Aorta (tissue), 5 donors: Measurements from ENCODE around the gene LHFPL2. TPM values are rescaled to one million over a fixed set of nuclear protein-coding genes. Genes with fewer than 3 reads are reported as not detected.
A peak's percentile ranks its signal among the peaks of the same experiment; 100 is the strongest.
"Not testable (repeated sequence)": the region's sequence is repeated elsewhere in the genome, so short reads cannot be mapped to it uniquely, and the experiment has no call there.

Experiments
- ATAC-seq: fragments of 200-7000 bp; cut with Tn5 transposase; one replicate; pipeline ENCODE4 v1.9.1; 2022; ENCODE audit warnings: moderate library complexity; ENCODE audit not compliant: low FRiP score
- DNase-seq, 2 donors: peaks; one replicate each; pipeline ENCODE4 v3.0.0-alpha.2; 2020
- H3K27ac ChIP-seq, 2 donors: one replicate each; pipeline ENCODE4 v1.5.1; 2013; ENCODE audit warnings: low read length in 2 of 2, mild to moderate bottlenecking in 2 of 2, moderate library complexity in 2 of 2, control low read depth in 1 of 2, inconsistent platforms in 1 of 2, low read depth in 1 of 2
- H3K27me3 ChIP-seq, 2 donors: one replicate each; pipeline ENCODE4 v1.6.1; 2013; ENCODE audit warnings: control low read depth in 1 of 2, low read length in 1 of 2, mild to moderate bottlenecking in 1 of 2, moderate library complexity in 1 of 2; ENCODE audit not compliant: insufficient read depth in 2 of 2, control insufficient read depth in 1 of 2
- H3K36me3 ChIP-seq, 2 donors: one replicate each; pipeline ENCODE4 v1.6.1; 2013; ENCODE audit warnings: control low read depth in 1 of 2, low read length in 1 of 2, mild to moderate bottlenecking in 1 of 2; ENCODE audit not compliant: insufficient read depth in 2 of 2, control insufficient read depth in 1 of 2
- H3K4me1 ChIP-seq, 2 donors: one replicate each; pipeline ENCODE4 v1.6.1; 2013; ENCODE audit warnings: low read length in 2 of 2, control low read depth in 1 of 2, mild to moderate bottlenecking in 1 of 2, moderate library complexity in 1 of 2; ENCODE audit not compliant: insufficient read depth in 2 of 2, control insufficient read depth in 1 of 2
- H3K4me3 ChIP-seq, 2 donors: one replicate each; pipeline ENCODE4 v1.5.1; 2013; ENCODE audit warnings: low read length in 2 of 2, control low read depth in 1 of 2, mild to moderate bottlenecking in 1 of 2
- H3K9me3 ChIP-seq: one replicate; pipeline ENCODE4 v1.6.1; 2013; ENCODE audit warnings: mild to moderate bottlenecking, low read length; ENCODE audit not compliant: control insufficient read depth
- WGBS, 2 donors: extraction: QIAGEN DNeasy Blood & Tissue Kit; methylation state at CpG; one replicate each; pipeline ENCODE4 v1.1.7; 2013; 5-methylcytosine and 5-hydroxymethylcytosine counted together
- intact Hi-C, 2 donors: fragments of 100-400 bp; cut with DNase I; formaldehyde crosslinking; loops; one replicate each; pipeline versions ENCODE4 v1.14.2 to v1.15.0; 2022
- polyA plus RNA-seq, 2 donors: library from polyadenylated mRNA; stranded (reverse); fragments of 200-250 nt; gene quantifications; one replicate each; pipeline ENCODE4 v1.2.3, GENCODE V29; 2013
- total RNA-seq, 2 donors: library from RNA; stranded (reverse); fragmentation: NEBNext Ultra II Directional; extraction: Animal tissue kit (Norgen Biotek cat#: 25700); gene quantifications; one replicate each; pipeline ENCODE4 v1.2.1, GENCODE V29; 2021
- donor health status: healthy with polysubstance abuse.
- donor health status: Bipolar disorder and iron deficiency.
- donor health status: DM: no; HTN: no; CAD: no.
- donor health status: DM: no; HTN: no; CAD: no.
- donor health status: DM: yes; HTN: yes; CAD: no.

LHFPL2 gene
- total and polyA plus RNA-seq, 4 donors: 16.4 to 43.1 (median 29.3) TPM

GRCh38 chr5:78624992-78625391 is 23.6 kb downstream of the LHFPL2 start:
- DNase-seq (no peak), ATAC-seq (no peak)
- intact Hi-C loops: no loop called here
- H3K9me3 ChIP-seq: peaks cover 3% of the 10 kb centered on the region
- WGBS, 2 donors: 71 to 78% methylated on average over 4 of the region's 4 CpGs
- no peaks in the 10 kb centered on the region for H3K27me3 ChIP-seq
- H3K36me3 ChIP-seq: peaks cover 0 to 2% of the 10 kb centered on the region in 2 donors
- H3K27ac ChIP-seq: no peak overlapping the region
- no peak overlapping the region for H3K4me3 ChIP-seq
- H3K4me1 ChIP-seq: no peaks in the 10 kb centered on the region

- Histone ChIP-seq H3K9me3 (peaks cover 3% of the 10 kb centered on the region), H3K27me3 (no peaks in the 10 kb centered on the region), H3K4me1 (no peaks in the 10 kb centered on the region), H3K27ac (no peak overlapping the region), H3K4me3 (no peak overlapping the region), H3K36me3 (peaks cover 0 to 2% of the 10 kb centered on the region in 2 donors)
- DNase-seq (no peak), ATAC-seq (peak; percentile 12)
- intact Hi-C loops: no loop called here
- WGBS, 2 donors: 7 to 15% methylated on average over 2 of the region's 2 CpGs
Observed at GRCh38 chr5:78624011-78624541, 24.5 kb downstream of the LHFPL2 start.

GRCh38 chr5:78622302-78622971 is 26.1 kb downstream of the LHFPL2 start:
- DNase-seq (no peak), ATAC-seq (no peak)
- peaks cover 0 to 2% of the 10 kb centered on the region in 2 donors for H3K36me3 ChIP-seq
- WGBS, 2 donors: 81 to 85% methylated on average over 3 of the region's 3 CpGs
- H3K4me3 ChIP-seq: no peak overlapping the region
- no peaks in the 10 kb centered on the region for H3K4me1 ChIP-seq
- H3K9me3 ChIP-seq: peaks cover 3% of the 10 kb centered on the region
- H3K27ac ChIP-seq: no peak overlapping the region
- intact Hi-C loops: no loop called here
- H3K27me3 ChIP-seq: no peaks in the 10 kb centered on the region

- 12 to 24% methylated on average over 3 of the region's 3 CpGs for WGBS, 2 donors
- peaks cover 3% of the 10 kb centered on the region for H3K9me3 ChIP-seq
- no peaks in the 10 kb centered on the region for H3K4me1 ChIP-seq
- intact Hi-C loops: no loop called here
- DNase-seq (no peak), ATAC-seq (no peak)
- H3K27me3 ChIP-seq: no peaks in the 10 kb centered on the region
- H3K36me3 ChIP-seq: peaks cover 0 to 2% of the 10 kb centered on the region in 2 donors
- no peak overlapping the region for H3K4me3 ChIP-seq
- no peak overlapping the region for H3K27ac ChIP-seq
Observed at GRCh38 chr5:78621291-78621738, 27.3 kb downstream of the LHFPL2 start.

GRCh38 chr5:78620119-78620518 is 28.5 kb downstream of the LHFPL2 start:
- H3K4me1 ChIP-seq, H3K36me3 ChIP-seq, H3K27me3 ChIP-seq, ATAC-seq, intact Hi-C loops, DNase-seq, H3K4me3 ChIP-seq, H3K9me3 ChIP-seq, H3K27ac ChIP-seq: not testable (repeated sequence)
- WGBS, 2 donors: 97 to 99% methylated on average over 4 of the region's 4 CpGs

GRCh38 chr5:78618303-78618702 is 30.3 kb downstream of the LHFPL2 start:
- Histone ChIP-seq H3K27me3 (no peaks in the 10 kb centered on the region), H3K4me3 (no peak overlapping the region), H3K27ac (no peak overlapping the region), H3K36me3 (peaks cover 0 to 2% of the 10 kb centered on the region in 2 donors), H3K4me1 (peaks cover 0 to 1% of the 10 kb centered on the region in 2 donors), H3K9me3 (peaks cover 3% of the 10 kb centered on the region)
- DNase-seq: no peak
- 94 to 98% methylated on average over 10 of the region's 10 CpGs for WGBS, 2 donors
- intact Hi-C loops: no loop called here
- ATAC-seq: no peak

GRCh38 chr5:78615697-78616096 is 32.9 kb downstream of the LHFPL2 start:
- H3K4me1 ChIP-seq: peaks cover 0 to 1% of the 10 kb centered on the region in 2 donors
- H3K36me3 ChIP-seq: no peaks in the 10 kb centered on the region
- H3K27me3 ChIP-seq: no peaks in the 10 kb centered on the region
- 23 to 34% methylated on average over 1 of the region's 1 CpG for WGBS, 2 donors
- no peak for DNase-seq
- no peak overlapping the region for H3K4me3 ChIP-seq
- intact Hi-C loops: no loop called here
- no peak for ATAC-seq
- peaks cover 3% of the 10 kb centered on the region for H3K9me3 ChIP-seq
- H3K27ac ChIP-seq: no peak overlapping the region

GRCh38 chr5:78614816-78615215 is 33.8 kb downstream of the LHFPL2 start:
- no peaks in the 10 kb centered on the region for H3K27me3 ChIP-seq
- H3K4me3 ChIP-seq: no peak overlapping the region
- H3K36me3 ChIP-seq: no peaks in the 10 kb centered on the region
- no peak for DNase-seq
- intact Hi-C loops: no loop called here
- peaks cover 1 to 4% of the 10 kb centered on the region in 2 donors for H3K4me1 ChIP-seq
- H3K27ac ChIP-seq: no peak overlapping the region
- H3K9me3 ChIP-seq: no peaks in the 10 kb centered on the region
- ATAC-seq: no peak

GRCh38 chr5:78613756-78614155 is 34.8 kb downstream of the LHFPL2 start:
- no peak overlapping the region for H3K27ac ChIP-seq
- DNase-seq: no peak
- peaks cover 1 to 4% of the 10 kb centered on the region in 2 donors for H3K4me1 ChIP-seq
- H3K36me3 ChIP-seq: no peaks in the 10 kb centered on the region
- no peak overlapping the region for H3K4me3 ChIP-seq
- intact Hi-C loops: no loop called here
- no peaks in the 10 kb centered on the region for H3K9me3 ChIP-seq
- no peaks in the 10 kb centered on the region for H3K27me3 ChIP-seq
- 42 to 50% methylated on average over 4 of the region's 4 CpGs for WGBS, 2 donors
- no peak for ATAC-seq
